Stimulated activated CD8-positive, alpha-beta memory T cell treated with anti-CD3 and anti-CD28 coated beads, Interleukin-4, amount 100 ng/mL, for 24 hours (primary cell): Measurements from ENCODE around the gene EVL.
"Not testable (repeated sequence)": the region's sequence is repeated elsewhere in the genome, so short reads cannot be mapped to it uniquely, and the experiment has no call there.

ENCODE experiments used
- DNase-seq: peaks from one replicate; pipeline ENCODE4 v3.0.0-alpha.2; 2020; ENCODE audit warnings: low read depth

Gene EVL

DNA sequence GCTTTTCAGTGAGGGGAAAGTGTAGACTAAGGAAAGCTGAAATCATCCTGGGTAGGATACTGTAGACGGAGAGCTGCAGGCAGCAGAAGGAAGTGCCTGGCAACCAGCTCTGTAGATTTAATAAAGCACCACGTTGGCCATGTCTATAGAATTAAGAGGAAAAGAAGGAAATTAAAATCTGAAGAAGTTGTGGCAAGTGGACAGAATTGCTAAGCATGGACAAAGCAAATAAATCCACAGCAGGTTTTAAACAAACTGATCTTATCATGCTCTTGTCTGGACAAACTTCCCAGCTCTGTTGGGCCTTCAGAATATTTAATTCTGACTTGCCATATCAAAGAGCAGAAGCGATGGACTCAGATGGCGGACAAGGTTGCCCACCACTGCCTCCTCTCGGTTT is 27.2 kb upstream of the EVL start:
- DNase-seq = no peak

DNA sequence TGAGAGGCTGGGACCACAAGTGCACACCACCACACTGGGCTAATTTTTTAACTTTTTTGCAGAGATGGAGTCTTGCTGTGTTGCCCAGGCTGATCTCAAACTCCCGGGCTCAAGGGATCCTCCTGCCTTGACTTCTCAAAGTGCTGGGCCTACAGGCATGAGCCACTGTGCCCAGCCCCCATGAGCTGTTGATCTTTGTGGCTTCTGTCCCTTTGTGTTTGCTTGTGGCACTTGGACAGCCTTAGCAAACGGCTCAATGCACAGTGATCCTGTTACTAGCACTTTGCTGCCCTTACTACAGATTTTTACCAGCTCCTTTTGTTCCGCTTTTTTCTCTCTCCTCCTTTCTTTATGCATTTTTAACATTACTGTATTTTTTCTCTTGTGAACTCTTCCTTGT is 25.3 kb upstream of the EVL start:
- DNase-seq = no peak

DNA sequence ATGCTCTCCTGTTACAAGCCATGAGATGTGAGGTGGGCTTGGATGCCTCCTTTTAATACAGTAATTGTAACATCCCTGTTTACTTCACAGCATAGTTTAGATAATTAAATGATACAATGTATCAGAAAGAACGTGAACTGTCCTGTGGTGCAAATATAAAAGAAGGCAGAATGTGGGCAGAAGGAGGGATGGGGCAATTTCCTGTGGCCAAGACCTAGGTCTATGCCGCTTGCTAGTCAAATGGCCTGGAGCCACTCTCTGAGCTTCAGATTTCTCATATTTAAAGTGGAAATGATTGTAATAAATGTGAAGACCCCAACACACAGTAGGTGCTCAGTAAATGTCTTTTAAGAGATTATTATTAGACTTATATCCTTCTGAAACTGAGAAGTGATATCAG is 24.0 kb upstream of the EVL start:
- DNase-seq = no peak

DNA sequence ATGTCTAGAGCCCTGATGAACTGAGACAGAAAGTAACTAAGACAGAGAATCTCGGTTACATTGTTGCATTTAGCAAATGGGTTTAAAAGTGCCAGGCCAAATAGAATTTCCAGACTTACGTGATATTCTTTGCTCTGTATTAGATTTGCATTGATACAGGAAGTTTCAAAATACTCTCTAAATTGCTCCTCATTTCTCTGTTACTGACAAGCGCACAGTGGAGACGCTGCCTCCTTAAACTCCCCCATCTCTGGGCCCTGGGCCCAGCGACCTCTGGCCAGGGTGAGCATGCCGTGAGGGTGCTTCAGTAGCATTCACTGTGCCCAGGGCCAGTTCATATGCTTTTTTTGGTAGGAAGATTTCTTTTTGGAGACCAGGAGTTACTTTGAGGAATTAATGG is 22.9 kb upstream of the EVL start:
- no peak for DNase-seq

DNA sequence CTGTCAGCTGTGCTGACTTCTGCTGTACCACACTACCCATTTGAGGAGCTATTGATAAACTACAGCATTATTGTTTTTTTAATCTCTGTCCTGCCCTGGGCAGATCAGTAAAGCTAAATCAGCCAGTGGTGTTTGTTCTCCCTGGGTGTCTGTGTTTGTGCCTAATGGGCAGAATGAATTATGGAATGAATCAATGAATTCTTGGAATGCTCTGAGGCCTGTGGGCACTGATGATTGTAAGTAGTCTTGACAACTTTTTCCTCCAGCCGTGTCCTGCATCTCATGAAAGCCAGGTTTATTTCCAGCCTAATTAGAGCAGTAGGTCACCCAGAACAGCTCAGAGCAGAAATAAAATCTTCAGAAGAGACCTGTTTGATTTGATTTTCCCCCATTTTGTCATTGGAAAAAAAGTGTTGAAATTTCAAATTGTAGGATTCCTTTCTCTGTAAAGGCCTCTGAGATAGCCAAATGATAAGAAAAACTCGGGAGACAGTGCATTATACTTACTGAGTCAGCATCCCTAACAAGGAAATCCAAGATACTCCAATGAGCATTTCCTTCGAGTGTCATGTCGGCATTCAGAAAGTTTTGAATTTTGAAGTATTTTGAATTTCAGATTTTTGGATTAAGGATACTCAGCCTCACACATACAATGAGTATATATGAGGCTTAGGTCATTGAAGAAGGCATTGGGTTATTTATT is 19.4 kb upstream of the EVL start:
- no peak for DNase-seq

DNA sequence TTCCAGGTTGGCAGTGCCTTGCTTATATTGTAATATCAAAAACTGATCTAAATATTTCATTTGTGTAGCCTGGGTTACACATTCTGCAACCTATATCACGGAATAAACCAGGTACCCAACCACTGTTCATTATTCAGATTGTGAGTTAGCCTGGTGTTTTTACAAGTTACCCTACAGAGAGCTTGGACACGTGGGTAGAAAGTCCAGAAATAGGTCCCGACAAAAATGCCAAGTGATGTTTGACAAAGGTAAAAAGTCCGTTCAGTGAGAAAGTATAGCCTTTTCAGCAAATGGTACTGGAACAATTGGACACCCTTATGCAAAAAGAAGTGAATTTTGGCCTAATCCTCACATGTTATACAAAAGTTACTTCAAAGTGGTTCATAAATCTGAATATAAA is 17.6 kb upstream of the EVL start:
- DNase-seq = no peak

DNA sequence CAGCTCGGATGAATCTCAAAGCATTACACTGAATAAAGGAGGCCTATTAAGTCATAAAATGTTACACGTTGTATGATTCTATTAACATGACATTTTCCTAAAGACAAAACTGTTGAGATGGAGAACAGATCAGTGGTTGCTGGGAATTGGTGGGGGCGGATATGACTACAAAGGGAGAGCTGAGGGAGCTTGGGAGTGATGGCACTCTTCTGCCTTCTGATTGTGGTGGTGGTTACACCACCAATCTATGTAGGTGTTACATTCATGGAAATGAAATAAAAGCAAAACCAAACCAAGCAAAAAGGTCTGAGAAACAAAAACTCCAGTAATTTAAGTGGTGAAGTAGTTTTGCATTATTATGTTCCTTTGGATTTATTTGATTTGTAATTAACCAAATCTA is 16.4 kb upstream of the EVL start:
- DNase-seq = no peak

DNA sequence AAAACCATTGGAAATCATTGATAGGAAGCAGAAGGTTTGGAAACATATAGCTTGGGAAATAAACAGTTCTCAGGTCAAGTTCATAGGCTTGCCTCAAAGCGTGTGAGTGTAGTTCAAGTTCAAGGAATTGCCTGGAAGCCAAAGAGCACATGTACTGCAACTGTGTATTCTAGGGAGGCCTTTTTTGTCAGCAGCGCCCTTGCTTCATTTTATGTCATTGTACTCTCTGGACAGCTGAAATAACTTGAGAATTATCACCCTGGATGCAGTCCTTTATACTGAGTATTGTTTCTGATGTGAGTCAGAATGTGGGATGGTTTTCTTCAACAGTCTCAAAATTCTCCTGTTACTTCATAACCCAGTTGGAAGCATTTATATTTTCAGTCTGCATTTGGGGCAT is 16.0 kb upstream of the EVL start:
- DNase-seq = no peak

DNA sequence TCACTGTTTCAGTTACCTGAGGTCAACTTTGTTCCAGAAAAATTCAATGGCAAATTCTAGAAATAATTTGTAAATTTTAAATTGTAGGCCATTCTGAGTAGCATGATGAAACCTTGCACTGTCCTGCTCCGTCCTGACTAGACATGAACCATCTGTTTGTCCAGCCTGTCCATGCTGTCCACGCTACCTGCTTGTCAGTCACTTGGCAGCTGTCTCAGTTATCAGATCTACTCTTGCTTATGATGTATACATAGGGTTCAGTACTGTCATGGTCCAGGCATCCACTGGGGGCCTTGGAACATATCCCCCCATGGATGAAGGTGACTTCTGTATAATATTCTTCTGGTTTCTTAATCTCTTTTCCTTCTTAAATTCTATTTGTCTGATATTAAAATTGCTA is 14.1 kb upstream of the EVL start:
- DNase-seq = no peak

DNA sequence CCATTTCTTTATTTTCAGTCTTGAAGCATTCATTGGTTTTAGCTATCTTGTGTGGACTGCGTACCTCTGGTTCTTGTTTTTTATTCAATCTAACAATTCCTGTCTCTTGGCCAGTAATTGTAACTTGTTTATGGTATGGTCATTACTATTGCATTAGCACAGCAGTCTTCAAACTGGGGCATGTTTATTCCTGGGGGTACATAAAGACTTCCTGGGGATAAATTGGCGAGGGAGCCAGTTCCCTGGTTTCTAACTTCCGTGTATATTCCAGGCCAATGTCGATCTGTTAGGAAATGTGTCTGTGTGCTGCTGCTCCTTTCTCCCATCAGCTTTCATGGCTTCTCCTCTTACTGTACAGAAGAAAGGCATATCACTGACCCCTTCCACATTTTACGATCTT is 13.7 kb upstream of the EVL start:
- no peak for DNase-seq

DNA sequence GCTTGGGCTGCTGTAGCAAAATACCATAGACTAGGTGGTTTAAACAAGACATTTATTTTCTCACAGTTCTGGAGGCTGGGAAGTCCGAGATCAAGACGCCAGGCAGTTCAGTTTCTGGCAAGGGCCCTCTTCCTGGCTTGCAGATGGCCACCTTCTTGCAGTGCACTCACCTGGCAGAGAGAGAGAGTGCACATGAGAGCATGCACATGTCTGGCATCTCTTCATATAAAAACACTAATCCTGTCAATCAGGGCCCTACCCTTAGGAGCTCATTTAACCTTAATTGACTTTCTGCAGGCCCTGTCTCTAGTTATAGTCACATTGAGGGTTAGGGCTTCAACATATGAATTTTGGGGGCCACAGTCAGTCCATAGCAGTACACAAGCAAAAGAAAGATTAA is 12.4 kb upstream of the EVL start:
- no peak for DNase-seq

DNA sequence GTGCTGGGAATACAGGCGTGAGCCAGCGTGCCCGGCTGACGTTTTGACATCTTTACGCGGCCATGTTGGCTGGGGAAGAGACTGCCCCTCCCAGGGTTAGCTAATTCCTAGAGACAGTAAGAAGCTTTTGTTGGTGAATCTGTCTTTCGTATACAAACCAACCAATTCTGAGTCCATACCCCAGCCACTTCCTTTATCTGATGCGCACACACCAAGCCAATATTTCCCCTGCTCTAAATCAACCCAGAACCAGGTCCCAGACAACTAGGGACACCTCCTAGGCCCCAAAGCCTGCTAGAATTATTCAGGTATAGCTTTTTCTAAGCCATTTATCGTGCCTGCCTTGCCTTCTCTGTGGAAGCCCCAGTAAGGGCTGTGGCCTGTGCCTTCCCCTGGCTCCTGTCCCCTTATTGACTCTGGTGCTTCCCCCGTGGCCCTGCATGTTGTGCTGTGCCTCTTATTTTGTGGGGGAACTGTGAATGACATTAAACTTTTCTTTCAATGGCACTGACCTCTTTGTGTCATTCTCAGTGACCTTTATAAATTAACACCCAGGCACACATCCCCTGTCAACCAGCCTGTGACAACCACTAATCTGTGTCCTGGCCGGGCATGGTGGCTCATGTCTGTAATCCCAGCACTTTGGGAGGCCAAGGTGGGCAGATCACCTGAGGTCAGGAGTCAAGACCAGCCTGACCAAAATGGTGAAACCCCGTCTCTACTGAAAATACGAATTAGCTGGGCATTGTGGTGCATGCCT is 10.7 kb upstream of the EVL start:
- no peak for DNase-seq

DNA sequence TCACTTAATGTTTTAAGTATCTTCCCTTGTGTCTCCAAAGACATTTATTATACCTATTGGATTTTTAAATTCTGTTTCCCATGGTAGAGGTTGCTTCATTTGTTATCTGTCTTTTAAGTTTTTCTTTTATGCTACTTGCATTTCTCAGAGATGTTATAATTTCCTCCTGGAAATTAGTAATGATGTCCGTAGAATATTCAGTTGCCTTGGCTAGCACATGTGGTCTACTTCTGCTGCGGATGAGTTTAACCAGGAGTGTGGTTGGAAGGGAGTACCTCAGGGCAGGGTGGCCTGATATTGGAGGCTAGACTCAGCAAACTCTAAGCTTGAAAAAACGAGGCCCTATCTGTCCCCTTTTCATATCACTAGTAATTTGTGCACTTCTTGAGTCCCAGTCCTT is 8.8 kb upstream of the EVL start:
- DNase-seq = no peak

DNA sequence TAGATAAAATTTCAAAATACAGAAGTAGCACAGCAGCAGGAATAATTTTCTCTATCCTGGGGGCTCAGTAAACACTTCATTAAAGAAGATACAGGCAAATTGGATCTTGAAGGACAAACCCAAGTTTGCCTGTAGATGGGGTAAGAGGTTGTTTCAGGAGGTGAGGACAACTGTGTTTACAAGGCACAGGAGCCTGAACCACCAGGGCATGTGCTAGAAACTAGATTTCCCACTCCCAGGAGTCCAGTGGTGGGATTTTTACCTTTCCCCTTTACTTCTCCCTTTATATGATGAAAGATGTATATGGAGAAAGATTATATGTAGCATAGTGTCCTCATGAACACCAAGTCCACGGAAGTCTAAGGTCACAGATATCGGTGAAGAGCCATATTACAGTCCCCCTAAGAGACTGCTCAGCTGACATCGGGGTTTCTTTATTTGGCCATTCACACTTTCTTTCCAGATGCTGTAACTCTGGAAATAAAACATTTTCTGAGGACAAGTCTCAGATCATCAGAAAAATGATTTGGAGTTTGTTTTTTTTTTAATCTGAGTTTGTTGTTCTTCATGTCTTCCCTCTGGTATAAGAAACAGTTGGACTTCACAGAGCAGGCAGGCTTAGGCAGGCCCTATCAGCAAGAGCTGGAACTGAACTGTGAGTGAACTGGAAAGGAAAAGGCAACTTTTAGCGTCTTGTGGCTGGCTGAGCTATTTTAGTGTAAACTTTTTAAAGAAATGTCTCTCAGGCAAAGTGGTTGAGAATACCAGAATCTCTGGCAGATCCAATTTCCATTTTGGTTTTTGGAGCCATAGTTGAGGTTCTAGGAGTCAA is 8.0 kb upstream of the EVL start:
- no peak for DNase-seq

DNA sequence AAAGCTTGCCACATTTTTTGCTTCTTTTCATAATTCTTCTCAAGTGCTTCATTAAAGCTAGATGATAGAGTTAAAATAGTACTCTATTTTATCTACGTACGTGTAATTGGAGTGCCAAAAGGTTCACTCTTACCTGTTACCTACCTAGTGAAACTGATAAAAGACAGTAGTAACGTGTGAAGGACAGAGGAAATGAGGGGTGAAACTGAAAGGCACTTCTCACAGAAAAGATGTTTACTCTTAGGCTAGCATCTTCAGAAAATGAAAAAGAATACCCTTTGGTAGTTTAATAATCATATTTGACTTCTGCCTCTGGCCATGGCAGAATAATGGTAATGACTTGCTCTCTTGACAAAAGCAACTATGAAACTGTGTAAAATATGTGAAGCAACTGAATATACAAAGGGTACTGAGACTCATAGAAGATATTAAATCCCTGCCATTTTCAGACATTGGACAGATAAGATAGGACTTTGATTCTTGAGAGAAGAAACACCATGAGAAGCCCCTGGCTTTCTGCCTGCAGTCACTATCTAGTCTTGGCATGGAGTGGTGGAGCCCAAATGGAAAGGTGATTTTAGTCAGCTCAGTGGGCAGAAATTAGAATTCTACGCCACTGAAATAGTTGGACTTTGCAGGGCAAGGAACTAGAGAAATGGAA is 6.3 kb upstream of the EVL start:
- no peak for DNase-seq

DNA sequence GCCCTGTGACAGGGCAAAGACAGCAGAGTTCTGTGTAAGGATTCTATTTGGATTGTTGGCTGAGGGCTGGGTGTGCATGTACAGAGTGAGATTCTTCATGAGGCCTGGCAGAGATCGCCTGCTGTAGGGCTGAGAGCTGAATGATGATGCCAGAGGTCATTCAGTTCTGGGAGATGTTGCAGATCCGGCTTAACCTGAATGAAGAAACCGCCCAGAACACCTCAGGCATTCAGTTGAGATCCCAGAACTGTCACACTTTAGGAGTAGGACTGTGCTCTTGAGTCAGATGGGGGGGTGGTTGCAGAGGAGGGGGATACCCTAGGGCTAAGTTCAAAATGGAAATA is 5.8 kb upstream of the EVL start:
- DNase-seq = no peak

DNA sequence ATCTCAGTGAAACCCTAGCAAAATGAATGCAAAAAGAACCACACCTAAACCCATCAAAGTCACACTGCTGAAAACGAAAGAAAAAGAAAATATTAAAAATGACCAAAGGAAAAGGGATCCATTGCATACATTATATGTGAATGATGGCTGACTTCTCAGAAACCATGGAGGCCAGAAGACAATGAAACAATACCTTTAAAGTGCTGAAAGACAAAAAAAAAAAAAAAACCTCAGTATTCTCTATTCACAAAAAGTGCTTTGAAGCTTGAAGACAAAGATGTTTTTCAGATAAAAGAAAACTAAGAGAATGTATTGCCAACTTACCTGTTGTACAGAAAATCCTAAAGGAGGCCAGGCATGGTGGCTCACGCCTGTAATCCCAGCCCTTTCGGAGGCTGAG is 4.5 kb upstream of the EVL start:
- DNase-seq = no peak

DNA sequence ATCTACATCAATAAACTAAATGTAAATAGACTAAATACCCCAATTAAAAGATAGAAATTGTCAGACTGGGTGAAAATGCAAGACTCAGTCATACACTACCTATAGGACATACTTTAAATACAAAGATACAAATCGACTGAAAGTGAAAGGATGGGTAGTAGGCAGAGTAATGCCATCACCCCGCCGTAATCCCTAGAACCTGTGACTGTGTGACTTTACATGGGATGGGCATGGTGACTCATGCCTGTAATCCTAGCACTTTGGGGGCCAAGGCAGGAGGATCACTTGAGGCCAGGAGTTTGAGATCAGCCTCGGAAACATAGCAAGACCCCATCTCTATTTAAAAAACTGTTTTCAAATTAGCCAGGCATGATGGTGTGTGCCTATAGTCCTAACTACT is 2.6 kb upstream of the EVL start:
- DNase-seq = no peak

DNA sequence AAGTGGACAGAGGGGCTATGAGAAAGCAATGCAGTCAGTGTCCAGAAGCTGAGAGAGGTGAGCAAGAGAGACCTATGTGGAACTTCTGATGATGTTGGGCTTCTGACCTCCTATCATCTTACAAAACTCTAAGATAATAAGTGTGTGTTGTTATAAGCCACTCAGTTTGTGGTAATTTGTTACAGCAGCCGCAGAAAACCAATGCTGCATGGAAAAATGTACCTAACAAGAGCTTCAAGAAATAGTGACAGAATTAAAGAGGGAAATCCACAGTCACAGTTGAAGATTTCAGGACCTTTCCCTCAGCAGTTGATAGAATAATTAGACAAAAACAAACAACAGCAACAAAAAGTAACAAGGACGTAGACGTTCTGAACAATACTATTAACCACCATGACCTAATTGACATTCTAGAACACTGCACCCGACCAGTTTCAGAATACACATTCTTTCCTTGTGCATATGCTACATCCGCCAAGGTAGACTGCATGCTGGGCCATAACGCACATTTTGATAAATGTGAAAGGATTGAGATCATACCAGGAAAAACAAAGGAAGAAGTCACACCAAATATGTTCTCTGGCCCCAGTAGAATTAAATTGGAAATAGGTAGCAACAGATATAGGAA is 1.8 kb upstream of the EVL start:
- DNase-seq = no peak

DNA sequence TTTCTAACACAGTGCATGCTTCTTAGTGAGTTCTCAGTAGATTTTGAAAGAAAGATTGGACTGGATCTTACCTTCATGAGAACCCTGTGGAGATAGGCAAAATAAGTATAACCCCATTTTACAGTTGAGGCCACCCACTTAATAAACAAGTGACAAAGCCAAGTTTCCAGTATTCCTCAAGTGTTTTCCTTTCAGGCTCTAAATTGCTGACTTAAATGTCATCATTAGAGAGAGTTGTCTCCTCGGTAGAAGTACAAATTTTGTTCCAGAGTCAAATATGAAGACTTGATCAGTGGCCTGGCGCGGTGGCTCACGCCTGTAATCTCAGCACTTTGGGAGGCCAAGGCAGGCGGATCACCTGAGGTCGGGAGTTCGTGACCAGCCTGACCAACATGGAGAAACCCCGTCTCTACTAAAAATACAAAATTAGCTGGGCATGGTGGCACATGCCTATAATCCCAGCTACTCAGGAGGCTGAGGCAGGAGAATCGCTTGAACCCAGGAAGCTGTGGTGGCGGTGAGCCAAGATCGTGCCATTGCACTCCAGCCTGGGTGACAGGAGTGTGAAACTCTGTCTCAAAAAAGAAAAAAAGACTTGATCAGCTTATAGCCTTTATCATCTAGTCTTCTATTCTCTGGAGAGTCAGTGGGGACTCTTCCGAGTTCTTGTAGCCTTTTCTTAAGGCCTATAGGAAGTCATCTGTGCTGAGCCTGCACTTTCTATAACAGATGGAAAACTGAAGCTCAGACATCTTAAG is 708 bp upstream of the EVL start:
- DNase-seq = not testable (repeated sequence)

DNA sequence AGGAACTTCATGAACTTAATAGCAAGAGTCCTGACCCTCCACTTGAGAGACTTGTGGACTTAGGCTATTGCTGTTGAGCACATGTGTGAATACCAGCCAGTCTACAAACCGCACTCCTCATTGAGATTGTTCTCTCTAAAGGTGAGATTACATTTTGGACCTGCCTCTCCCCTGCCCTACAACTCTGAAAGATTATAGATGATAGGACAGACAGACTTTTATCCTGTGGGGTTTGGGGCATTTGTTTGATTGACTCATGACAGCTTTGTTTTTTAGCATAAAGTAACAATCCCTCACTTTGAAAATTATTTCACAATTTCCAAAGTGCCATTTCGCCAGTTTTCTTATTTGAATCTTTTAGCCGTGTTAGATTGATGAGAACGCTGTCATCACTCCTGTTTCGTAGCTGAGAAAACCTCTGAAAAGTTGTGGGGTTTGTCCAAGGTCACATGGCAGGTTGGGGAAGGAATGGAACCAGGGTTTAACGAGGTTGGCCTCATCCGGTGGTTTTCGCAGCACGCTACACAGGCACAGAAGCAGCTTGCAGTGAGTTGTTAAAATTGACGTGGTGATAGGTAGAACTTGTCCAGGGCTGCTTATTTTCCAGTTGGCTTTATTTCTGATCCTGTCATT is 836 bp downstream of the EVL start:
- DNase-seq = peak; percentile 68
